ENCODE measurements around the gene ABCC8. TPM values are rescaled to one million over a fixed set of nuclear protein-coding genes. Genes with fewer than 3 reads are reported as not detected.

The ABCC8 gene
- total RNA-seq, 1 experiment from 2014 or later, result not detected

- H3K27me3 ChIP-seq (replicated peaks; ENCODE audit: control insufficient read depth, insufficient read depth, low read length), result no peaks in the 10 kb centered on the region
- no peak overlapping the region for H3K4me3 Mint-ChIP-seq (ENCODE audit: unreplicated experiment)
Observed at GRCh38 chr11:17410606-17411379, 65.9 kb downstream of the ABCC8 start.

GRCh38 chr11:17408641-17409040 lies 68.0 kb downstream of the ABCC8 start:
- Histone ChIP-seq H3K4me3 (ENCODE audit: low read depth, low read length) (no peak overlapping the region), H3K9me3 (no peaks in the 10 kb centered on the region), H3K4me1 (no peaks in the 10 kb centered on the region), H3K36me3 (ENCODE audit: control insufficient read depth, insufficient read depth, low read length) (no peaks in the 10 kb centered on the region), H3K27me3 (replicated peaks; ENCODE audit: control insufficient read depth, insufficient read depth, low read length) (no peaks in the 10 kb centered on the region)
- ChIA-PET POLR2A (no interaction called here), CTCF (interaction anchor here (0.7 kb wide), 1 partner anchor 65 kb away, joined by 7 read pairs; no protein-coding TSS in a partner anchor)
- no peaks in the 10 kb centered on the region for H3K4me1 Mint-ChIP-seq (ENCODE audit: low read depth, unreplicated experiment)
- H3K36me3 Mint-ChIP-seq (ENCODE audit: insufficient read depth, unreplicated experiment), result no peaks in the 10 kb centered on the region
- H3K27ac Mint-ChIP-seq (ENCODE audit: unreplicated experiment), result no peak overlapping the region
- no peak overlapping the region for H3K4me3 Mint-ChIP-seq (ENCODE audit: unreplicated experiment)
- H3K27me3 Mint-ChIP-seq (ENCODE audit: insufficient read depth, unreplicated experiment), result peaks cover 8% of the 10 kb centered on the region
- DNase-seq, result no peak
- intact Hi-C loops (cut with micrococcal nuclease; ENCODE audit: unreplicated experiment), result no loop called here
- H3K9me3 Mint-ChIP-seq (ENCODE audit: unreplicated experiment), result no peaks in the 10 kb centered on the region
- BruUV-seq (replicated peaks), result no TSS peak
- TF ChIP-seq CTCF (IDR thresholded peaks at IDR 0.05; ENCODE audit: insufficient read depth in 1 of 2, low read depth in 1 of 2, low read length in 1 of 2, severe bottlenecking in 1 of 2, unreplicated experiment in 1 of 2), result no peak

More at GRCh38 chr11:17410606-17411379, 65.9 kb downstream of the ABCC8 start:
- intact Hi-C loops (cut with micrococcal nuclease; ENCODE audit: unreplicated experiment), result no loop called here
- Mint-ChIP-seq H3K27me3 (ENCODE audit: insufficient read depth, unreplicated experiment) (peaks cover 14% of the 10 kb centered on the region), H3K36me3 (ENCODE audit: insufficient read depth, unreplicated experiment) (no peaks in the 10 kb centered on the region), H3K4me1 (ENCODE audit: low read depth, unreplicated experiment) (no peaks in the 10 kb centered on the region), H3K9me3 (ENCODE audit: unreplicated experiment) (no peaks in the 10 kb centered on the region), H3K27ac (ENCODE audit: unreplicated experiment) (no peak overlapping the region)
- DNase-seq, result no peak
- no peaks in the 10 kb centered on the region for H3K4me1 ChIP-seq
- no TSS peak for BruUV-seq (replicated peaks)
- H3K4me3 ChIP-seq (ENCODE audit: low read depth, low read length), result no peak overlapping the region
- H3K36me3 ChIP-seq (ENCODE audit: control insufficient read depth, insufficient read depth, low read length), result no peaks in the 10 kb centered on the region
- ChIA-PET POLR2A (no interaction called here), CTCF (interaction anchor here (0.7 kb wide), 1 partner anchor 34 kb away, joined by 5 read pairs; no protein-coding TSS in a partner anchor)
- no peak for TF ChIP-seq CTCF (IDR thresholded peaks at IDR 0.05; ENCODE audit: insufficient read depth in 1 of 2, low read depth in 1 of 2, low read length in 1 of 2, severe bottlenecking in 1 of 2, unreplicated experiment in 1 of 2)
- H3K9me3 ChIP-seq, result no peaks in the 10 kb centered on the region

- Mint-ChIP-seq H3K9me3 (ENCODE audit: unreplicated experiment) (no peaks in the 10 kb centered on the region), H3K27me3 (ENCODE audit: insufficient read depth, unreplicated experiment) (peaks cover 3% of the 10 kb centered on the region), H3K27ac (ENCODE audit: unreplicated experiment) (no peak overlapping the region), H3K36me3 (ENCODE audit: insufficient read depth, unreplicated experiment) (no peaks in the 10 kb centered on the region), H3K4me1 (ENCODE audit: low read depth, unreplicated experiment) (no peaks in the 10 kb centered on the region), H3K4me3 (ENCODE audit: unreplicated experiment) (no peak overlapping the region)
- no peak for DNase-seq
- no peaks in the 10 kb centered on the region for H3K27me3 ChIP-seq (replicated peaks; ENCODE audit: control insufficient read depth, insufficient read depth, low read length)
- CTCF ChIA-PET, result no interaction called here
- intact Hi-C loops (cut with micrococcal nuclease; ENCODE audit: unreplicated experiment), result no loop called here
- no peaks in the 10 kb centered on the region for H3K9me3 ChIP-seq
- H3K4me3 ChIP-seq (ENCODE audit: low read depth, low read length), result no peak overlapping the region
- H3K36me3 ChIP-seq (ENCODE audit: control insufficient read depth, insufficient read depth, low read length), result no peaks in the 10 kb centered on the region
- no peak for TF ChIP-seq CTCF (IDR thresholded peaks at IDR 0.05; ENCODE audit: insufficient read depth in 1 of 2, low read depth in 1 of 2, low read length in 1 of 2, severe bottlenecking in 1 of 2, unreplicated experiment in 1 of 2)
- no TSS peak for BruUV-seq (replicated peaks)
- POLR2A ChIA-PET, result no interaction called here
- no peaks in the 10 kb centered on the region for H3K4me1 ChIP-seq
Observed at GRCh38 chr11:17408026-17408425, 68.6 kb downstream of the ABCC8 start.

Measured in Caco-2 (cell line).